Measurements from ENCODE around the gene NPTXR. TPM values are rescaled to one million over a fixed set of nuclear protein-coding genes. Genes with fewer than 3 reads are reported as not detected.

NPTXR gene
- total and polyA plus RNA-seq, 2 donors (not counting 1 experiment from before 2014, with no cell fraction given) = 1.0 to 2.0 TPM

GRCh38 chr22:38845004-38845740 lies 1.3 kb upstream of the NPTXR start:
- no peak overlapping the region for H2AFZ ChIP-seq (ENCODE audit: low read length)
- H3K4me2 ChIP-seq (ENCODE audit: extremely low read depth, insufficient read depth, low read length) = no peak overlapping the region
- no peaks in the 10 kb centered on the region for H3K4me1 ChIP-seq (ENCODE audit: control insufficient read depth, extremely low read depth, insufficient read depth, low read length)
- H3K36me3 ChIP-seq (ENCODE audit: control insufficient read depth, insufficient read depth, low read length) = no peaks in the 10 kb centered on the region
- H3K79me2 ChIP-seq (ENCODE audit: control insufficient read depth, insufficient read depth, low read length) = no peaks in the 10 kb centered on the region
- no peak overlapping the region for H3K27ac ChIP-seq (ENCODE audit: insufficient read depth, low read length)
- no peaks in the 10 kb centered on the region for H3K9me3 ChIP-seq (ENCODE audit: control insufficient read depth, insufficient read depth, low read depth, low read length)
- TF ChIP-seq EZH2 (IDR thresholded peaks at IDR 0.05; ENCODE audit: low read length, missing control alignments) (no peak), CTCF (conservative IDR thresholded peaks at IDR 0.05 in 1 of 2, IDR thresholded peaks at IDR 0.05 in 1 of 2; ENCODE audit: low read depth in 1 of 2, low read length in 2 of 2) (no peak)
- no peaks in the 10 kb centered on the region for H4K20me1 ChIP-seq (ENCODE audit: control insufficient read depth, extremely low read depth, insufficient read depth, low read length)
- DNase-seq (ENCODE audit: low read depth in 2 of 2) = peak in 1 of 2 donors; percentile 86
- H3K27me3 ChIP-seq (ENCODE audit: control insufficient read depth, insufficient read depth, low read length) = peaks cover 30% of the 10 kb centered on the region
- no peak overlapping the region for H3K4me3 ChIP-seq (replicated peaks in 1 of 4; ENCODE audit: control extremely low read depth in 1 of 4, insufficient read depth in 1 of 4, low read depth in 3 of 4, low read length in 4 of 4)
- no peak overlapping the region for H3K9ac ChIP-seq (ENCODE audit: insufficient read depth, low read length)

- TF ChIP-seq CTCF (conservative IDR thresholded peaks at IDR 0.05 in 1 of 2, IDR thresholded peaks at IDR 0.05 in 1 of 2; ENCODE audit: low read depth in 1 of 2, low read length in 2 of 2) (no peak), EZH2 (IDR thresholded peaks at IDR 0.05; ENCODE audit: low read length, missing control alignments) (peak; percentile 83)
- Histone ChIP-seq H3K4me3 (replicated peaks in 1 of 4; ENCODE audit: control extremely low read depth in 1 of 4, insufficient read depth in 1 of 4, low read depth in 3 of 4, low read length in 4 of 4) (peak overlapping the region in 1 of 4 experiments; percentile 10), H4K20me1 (ENCODE audit: control insufficient read depth, extremely low read depth, insufficient read depth, low read length) (no peaks in the 10 kb centered on the region), H3K9ac (ENCODE audit: insufficient read depth, low read length) (no peak overlapping the region), H3K4me2 (ENCODE audit: extremely low read depth, insufficient read depth, low read length) (no peak overlapping the region), H3K4me1 (ENCODE audit: control insufficient read depth, extremely low read depth, insufficient read depth, low read length) (no peaks in the 10 kb centered on the region), H3K9me3 (ENCODE audit: control insufficient read depth, insufficient read depth, low read depth, low read length) (no peaks in the 10 kb centered on the region), H3K27me3 (ENCODE audit: control insufficient read depth, insufficient read depth, low read length) (peaks cover 33% of the 10 kb centered on the region), H2AFZ (ENCODE audit: low read length) (no peak overlapping the region), H3K36me3 (ENCODE audit: control insufficient read depth, insufficient read depth, low read length) (no peaks in the 10 kb centered on the region), H3K79me2 (ENCODE audit: control insufficient read depth, insufficient read depth, low read length) (no peaks in the 10 kb centered on the region), H3K27ac (ENCODE audit: insufficient read depth, low read length) (no peak overlapping the region)
- DNase-seq (ENCODE audit: low read depth in 2 of 2) = no peak
Measured at GRCh38 chr22:38844315-38845003, 631 bp upstream of the NPTXR start.

- Histone ChIP-seq H3K36me3 (ENCODE audit: control insufficient read depth, insufficient read depth, low read length) (no peaks in the 10 kb centered on the region), H3K4me2 (ENCODE audit: extremely low read depth, insufficient read depth, low read length) (no peak overlapping the region), H2AFZ (ENCODE audit: low read length) (no peak overlapping the region), H3K79me2 (ENCODE audit: control insufficient read depth, insufficient read depth, low read length) (no peaks in the 10 kb centered on the region), H3K4me3 (replicated peaks in 1 of 4; ENCODE audit: control extremely low read depth in 1 of 4, insufficient read depth in 1 of 4, low read depth in 3 of 4, low read length in 4 of 4) (peak overlapping the region in 1 of 4 experiments; percentile 28), H3K27ac (ENCODE audit: insufficient read depth, low read length) (no peak overlapping the region), H3K27me3 (ENCODE audit: control insufficient read depth, insufficient read depth, low read length) (peaks cover 29% of the 10 kb centered on the region), H3K9ac (ENCODE audit: insufficient read depth, low read length) (no peak overlapping the region), H4K20me1 (ENCODE audit: control insufficient read depth, extremely low read depth, insufficient read depth, low read length) (no peaks in the 10 kb centered on the region), H3K9me3 (ENCODE audit: control insufficient read depth, insufficient read depth, low read depth, low read length) (no peaks in the 10 kb centered on the region), H3K4me1 (ENCODE audit: control insufficient read depth, extremely low read depth, insufficient read depth, low read length) (no peaks in the 10 kb centered on the region)
- peak; percentile 83 for DNase-seq (ENCODE audit: low read depth in 2 of 2)
- TF ChIP-seq CTCF (conservative IDR thresholded peaks at IDR 0.05 in 1 of 2, IDR thresholded peaks at IDR 0.05 in 1 of 2; ENCODE audit: low read depth in 1 of 2, low read length in 2 of 2) = peak; percentile 6 to 23
- no peak for TF ChIP-seq EZH2 (IDR thresholded peaks at IDR 0.05; ENCODE audit: low read length, missing control alignments)
Measured at GRCh38 chr22:38843201-38843656, 599 bp downstream of the NPTXR start.
